Measurements from ENCODE around the gene OR1D2. TPM values are rescaled to one million over a fixed set of nuclear protein-coding genes. Genes with fewer than 3 reads are reported as not detected.
A peak's percentile ranks its signal among the peaks of the same experiment; 100 is the strongest.
"Not testable (repeated sequence)": the region's sequence is repeated elsewhere in the genome, so short reads cannot be mapped to it uniquely, and the experiment has no call there.

OR1D2 gene, protein sequence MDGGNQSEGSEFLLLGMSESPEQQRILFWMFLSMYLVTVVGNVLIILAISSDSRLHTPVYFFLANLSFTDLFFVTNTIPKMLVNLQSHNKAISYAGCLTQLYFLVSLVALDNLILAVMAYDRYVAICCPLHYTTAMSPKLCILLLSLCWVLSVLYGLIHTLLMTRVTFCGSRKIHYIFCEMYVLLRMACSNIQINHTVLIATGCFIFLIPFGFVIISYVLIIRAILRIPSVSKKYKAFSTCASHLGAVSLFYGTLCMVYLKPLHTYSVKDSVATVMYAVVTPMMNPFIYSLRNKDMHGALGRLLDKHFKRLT
- total RNA-seq (2014; rRNA removed; shearing (Covaris generic)): not detected in 2 replicates
- polyA plus RNA-seq (2015; cell fraction: cytosol; rRNA removed): not detected in 2 replicates
- polyA plus RNA-seq (2015; cell fraction: nucleus; rRNA removed): not detected in 2 replicates

DNA sequence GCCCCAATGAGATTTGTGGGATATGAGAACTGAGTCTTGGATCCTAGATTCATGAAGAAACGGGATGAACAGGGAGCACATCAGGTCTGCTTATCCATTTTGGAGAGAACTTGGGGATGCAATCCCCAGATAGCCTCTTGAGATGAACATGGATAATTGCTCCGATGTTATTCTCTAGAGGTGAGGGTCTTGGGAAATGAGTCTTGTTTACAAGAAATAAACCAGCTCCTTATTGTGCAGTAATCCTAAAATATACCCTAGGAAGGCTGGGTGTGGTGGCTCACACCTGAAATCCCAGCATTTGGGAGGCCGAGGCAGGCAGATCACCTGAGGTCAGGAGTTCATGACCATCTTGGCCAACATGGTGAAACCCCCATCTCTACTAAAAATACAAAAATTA lies at the start of gene OR1D2:
OR1D2 (minus strand) TSS at position 101 of the 400 bp plus-strand sequence. CDS start 11,426 bp downstream, outside the sequence.
- in situ Hi-C loops (cut with HindIII; ENCODE audit: low pct_unique_long_range_greater_than_20kb, low sequenced_read_pairs): no loop called here
- no peak for DNase-seq (ENCODE audit: low read depth, low spot score)

DNA sequence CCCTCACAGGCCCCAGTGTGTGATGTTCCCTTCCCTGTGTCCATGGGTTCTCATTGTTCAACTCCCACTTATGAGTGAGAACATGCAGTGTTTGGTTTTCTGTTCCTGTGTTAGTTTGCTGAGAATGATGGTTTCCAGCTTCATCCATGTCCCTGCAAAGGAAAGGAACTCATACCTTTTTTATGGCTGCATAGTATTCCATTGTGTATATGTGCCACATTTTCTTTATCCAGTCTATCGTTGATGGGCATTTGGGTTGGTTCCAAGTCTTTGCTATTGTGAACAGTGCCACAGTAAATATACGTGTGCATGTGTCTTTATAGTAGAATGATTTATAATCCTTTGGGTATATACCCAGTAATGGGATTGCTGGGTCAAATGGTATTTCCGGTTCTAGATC lies 33.3 kb upstream of the OR1D2 start:
- in situ Hi-C loops (cut with HindIII; ENCODE audit: low pct_unique_long_range_greater_than_20kb, low sequenced_read_pairs); DNase-seq (ENCODE audit: low read depth, low spot score): not testable (repeated sequence)

DNA sequence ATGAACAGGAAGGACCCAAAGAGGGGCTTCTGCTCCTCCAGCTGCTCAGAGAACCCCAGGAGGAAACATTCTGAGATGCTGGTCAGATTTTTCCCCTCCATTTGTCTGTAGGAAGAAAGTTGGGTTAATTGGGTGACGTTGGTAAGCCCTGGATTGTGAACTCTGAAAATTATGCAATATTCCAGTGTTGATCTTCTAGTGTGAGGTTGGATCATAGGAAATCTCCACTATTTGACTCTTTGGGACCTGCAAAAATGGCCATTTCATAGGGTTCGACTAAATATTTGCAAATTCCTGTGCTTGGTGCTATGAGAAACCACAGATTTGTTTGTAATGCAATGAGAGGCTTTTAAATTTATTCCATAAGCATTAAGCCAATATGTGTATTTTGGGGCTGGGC lies 23.2 kb upstream of the OR1D2 start, which contains the start of gene OR1G1:
OR1G1 (minus strand) TSS at position 101 of the 400 bp plus-strand sequence; CDS start at position 101, 0 bp downstream.
- no peak for DNase-seq (ENCODE audit: low read depth, low spot score)
- in situ Hi-C loops (cut with HindIII; ENCODE audit: low pct_unique_long_range_greater_than_20kb, low sequenced_read_pairs): no loop called here

DNA sequence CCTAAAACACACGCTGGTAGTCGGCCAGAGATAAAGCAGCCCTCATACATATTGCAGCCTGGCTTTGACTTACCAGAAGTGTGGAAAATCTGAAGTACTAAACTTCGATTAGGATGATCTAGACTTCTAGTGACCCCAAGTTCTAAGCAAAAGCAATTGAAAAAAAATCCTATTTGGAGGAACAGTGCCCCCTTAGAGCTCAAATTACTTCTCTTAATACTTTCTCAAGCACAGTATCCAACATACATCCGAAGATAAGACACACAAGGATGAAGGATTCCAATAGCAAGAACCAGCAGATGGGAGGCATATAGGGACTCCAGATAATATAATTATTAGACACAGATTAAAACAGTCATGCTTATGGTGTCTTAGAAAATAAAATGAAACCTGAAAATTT lies 30.4 kb downstream of the OR1D2 start:
- DNase-seq (ENCODE audit: low read depth, low spot score); in situ Hi-C loops (cut with HindIII; ENCODE audit: low pct_unique_long_range_greater_than_20kb, low sequenced_read_pairs): not testable (repeated sequence)

DNA sequence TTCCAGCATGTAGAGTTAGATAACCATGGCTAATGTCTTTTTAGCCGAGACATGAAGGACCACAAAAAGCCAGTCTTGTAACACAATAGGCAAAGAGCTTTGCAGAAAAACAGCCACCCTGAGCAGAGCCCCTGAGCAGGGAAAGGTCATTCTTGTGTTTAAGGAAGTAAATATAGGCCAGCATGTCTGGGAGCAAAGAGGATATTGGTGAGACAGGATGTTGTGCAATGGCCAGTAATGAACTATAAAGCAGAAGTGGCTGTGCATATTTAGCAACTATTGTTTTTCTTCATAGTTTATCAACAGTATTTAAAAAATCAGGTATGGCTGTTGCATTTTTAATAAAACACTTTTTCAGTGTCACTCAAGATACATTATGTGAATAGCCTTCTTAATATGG lies 39.0 kb downstream of the OR1D2 start:
- not testable (repeated sequence) for DNase-seq (ENCODE audit: low read depth, low spot score)

DNA sequence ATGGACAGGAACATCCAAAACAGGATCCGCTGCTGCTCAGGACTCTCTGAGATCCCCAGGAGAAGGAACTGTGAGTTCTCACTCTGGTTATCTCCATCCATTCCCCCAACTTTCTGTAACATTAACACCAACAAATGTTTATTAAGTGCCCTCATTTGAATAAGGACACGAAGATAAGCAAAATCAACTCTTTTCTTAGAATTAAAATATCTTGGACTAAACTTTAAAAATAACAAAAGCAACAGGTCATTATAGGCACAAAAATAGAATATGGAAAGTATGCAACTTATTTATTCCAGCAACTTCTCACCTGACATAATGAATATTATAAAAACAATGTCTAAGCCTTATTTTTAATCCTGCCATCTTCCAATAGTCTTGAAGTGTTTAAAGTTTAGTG lies 40.7 kb downstream of the OR1D2 start, which contains the start of gene OR1D5:
OR1D5 (minus strand) TSS at position 101 of the 400 bp plus-strand sequence; CDS start at position 101, 0 bp downstream.
- DNase-seq (ENCODE audit: low read depth, low spot score); in situ Hi-C loops (cut with HindIII; ENCODE audit: low pct_unique_long_range_greater_than_20kb, low sequenced_read_pairs): not testable (repeated sequence)

More for the DNA sequence above, 39.0 kb downstream of the OR1D2 start:
- in situ Hi-C loops (cut with HindIII; ENCODE audit: low pct_unique_long_range_greater_than_20kb, low sequenced_read_pairs): not testable (repeated sequence)

DNA sequence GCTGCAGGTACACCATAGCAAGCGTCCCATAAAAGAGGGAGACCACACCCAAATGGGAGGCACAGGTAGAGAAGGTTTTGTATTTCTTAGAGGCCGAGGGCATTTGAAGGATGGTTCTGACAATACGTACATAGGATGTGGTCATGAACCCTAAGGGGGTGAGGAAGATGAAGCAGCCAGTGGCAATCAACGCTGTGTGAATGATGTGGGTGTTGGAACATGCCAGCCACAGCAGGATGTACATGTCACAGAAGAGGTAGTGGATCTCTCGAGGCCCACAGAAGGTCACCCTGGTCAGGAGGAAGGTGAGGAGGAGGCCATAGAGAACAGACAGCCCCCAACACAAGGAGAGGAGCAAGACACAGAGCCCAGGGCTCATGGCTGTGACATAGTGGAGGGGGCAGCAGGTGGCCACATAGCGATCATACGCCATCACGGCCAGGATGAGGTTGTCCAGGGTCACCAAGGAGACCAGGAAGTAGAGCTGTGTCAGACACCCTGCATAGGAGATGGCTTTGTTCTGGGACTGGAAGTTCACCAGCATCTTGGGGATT lies 41.3 kb downstream of the OR1D2 start:
- DNase-seq (ENCODE audit: low read depth, low spot score); in situ Hi-C loops (cut with HindIII; ENCODE audit: low pct_unique_long_range_greater_than_20kb, low sequenced_read_pairs): not testable (repeated sequence)

DNA sequence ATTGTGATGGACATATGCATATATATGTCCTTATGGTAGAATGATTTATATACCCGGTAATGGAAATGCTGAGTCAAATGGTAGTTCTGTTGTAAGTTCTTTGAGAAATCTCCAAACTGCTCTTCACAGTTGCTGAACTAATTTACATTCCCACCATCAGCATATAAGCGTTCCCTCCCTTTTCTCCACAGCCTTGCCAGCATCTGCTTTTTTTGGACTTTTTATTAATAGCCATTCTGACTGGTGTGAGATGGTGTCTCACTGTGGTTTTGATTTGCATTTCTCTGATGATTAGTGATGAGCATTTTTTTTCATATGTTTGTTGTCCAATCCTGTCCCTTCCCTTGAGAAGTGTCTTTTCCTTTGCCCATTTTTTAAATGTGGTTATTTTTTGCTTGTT lies 49.4 kb downstream of the OR1D2 start:
- DNase-seq (ENCODE audit: low read depth, low spot score); in situ Hi-C loops (cut with HindIII; ENCODE audit: low pct_unique_long_range_greater_than_20kb, low sequenced_read_pairs): not testable (repeated sequence)

DNA sequence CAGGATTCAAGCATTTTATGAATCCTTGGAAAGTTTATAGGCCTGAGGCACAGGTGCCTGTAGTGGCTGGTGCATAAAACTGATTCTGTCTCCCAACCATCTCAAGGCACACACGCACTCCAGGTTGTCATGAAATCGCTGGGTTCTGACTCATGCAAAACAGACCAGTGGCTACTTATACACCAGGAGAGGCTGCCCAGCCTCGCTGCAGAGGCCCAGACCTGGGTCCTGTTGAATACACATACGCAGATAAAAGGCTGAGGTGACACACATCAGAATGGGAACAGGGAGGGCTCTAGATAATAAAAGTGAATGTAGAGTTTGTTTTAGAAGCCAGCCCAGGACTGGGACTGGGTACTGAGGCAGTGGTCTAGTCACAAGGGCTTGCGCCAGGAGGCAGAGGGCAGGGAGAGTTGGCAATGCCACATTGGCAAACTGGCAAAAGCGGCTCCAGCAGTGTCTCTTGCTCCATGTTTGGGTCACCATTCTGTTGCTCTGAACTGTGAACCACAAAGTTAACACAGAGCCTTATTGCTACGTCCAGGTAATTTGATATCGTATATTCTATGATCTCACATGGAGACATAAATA lies 54.4 kb downstream of the OR1D2 start:
- DNase-seq (ENCODE audit: low read depth, low spot score): no peak
- in situ Hi-C loops (cut with HindIII; ENCODE audit: low pct_unique_long_range_greater_than_20kb, low sequenced_read_pairs): no loop called here

DNA sequence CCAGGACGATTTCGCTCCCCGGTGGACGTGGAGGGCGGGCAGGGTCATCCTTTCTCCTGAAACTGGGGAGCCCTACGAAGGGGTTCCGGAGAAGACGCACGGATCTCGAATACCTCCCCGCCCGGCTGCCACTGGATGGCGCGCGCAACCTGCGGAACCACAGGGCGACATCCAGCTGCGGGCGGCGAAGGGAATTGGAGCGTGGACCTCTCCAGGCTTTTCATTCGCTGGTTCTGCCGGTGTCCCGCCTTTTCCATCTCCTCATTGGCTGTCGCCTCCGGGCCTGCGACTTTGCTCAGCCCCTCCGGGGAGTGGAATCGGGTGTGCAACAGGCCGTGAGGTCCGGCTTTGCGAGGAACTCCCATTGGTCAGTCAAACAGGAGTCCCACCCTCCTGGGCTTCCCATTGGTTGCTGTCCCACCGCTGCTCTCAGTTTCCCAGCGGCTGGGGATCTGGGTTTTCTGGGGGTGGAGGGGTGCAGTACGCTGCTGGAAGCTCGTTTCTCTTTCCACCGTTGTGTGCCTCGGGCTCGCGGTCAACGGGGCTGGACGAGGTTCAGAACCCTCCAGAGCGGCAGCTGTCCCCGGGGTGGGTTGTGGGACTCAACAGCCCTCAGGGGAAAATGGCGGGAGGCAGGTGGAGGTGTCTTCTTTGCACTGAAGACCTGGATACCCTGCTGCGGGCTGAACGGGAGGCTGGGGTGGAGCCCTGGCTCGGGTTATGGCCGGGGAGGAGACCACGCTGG lies 55.3 kb downstream of the OR1D2 start:
- in situ Hi-C loops (cut with HindIII; ENCODE audit: low pct_unique_long_range_greater_than_20kb, low sequenced_read_pairs): no loop called here
- DNase-seq (ENCODE audit: low read depth, low spot score): peak; percentile 98

DNA sequence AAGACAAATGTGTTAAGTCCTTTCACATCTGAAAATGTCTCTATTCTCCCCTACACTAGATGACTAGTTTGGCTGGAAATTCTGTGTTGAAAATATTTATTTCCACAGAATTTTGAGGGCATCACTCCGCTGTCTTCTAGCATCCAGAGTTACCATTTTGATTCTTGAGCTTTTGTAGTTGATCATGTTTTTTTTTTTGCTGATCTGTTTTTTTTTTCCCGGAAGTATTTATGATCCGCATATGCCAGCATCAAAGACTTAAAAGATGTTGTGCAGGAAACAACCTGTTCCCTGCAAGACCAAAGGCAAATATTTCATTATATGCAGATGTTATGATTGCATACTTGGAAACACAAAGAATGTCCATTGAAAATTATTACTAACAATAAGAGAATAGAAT lies 57.5 kb downstream of the OR1D2 start:
- no peak for DNase-seq (ENCODE audit: low read depth, low spot score)
- in situ Hi-C loops (cut with HindIII; ENCODE audit: low pct_unique_long_range_greater_than_20kb, low sequenced_read_pairs): no loop called here

DNA sequence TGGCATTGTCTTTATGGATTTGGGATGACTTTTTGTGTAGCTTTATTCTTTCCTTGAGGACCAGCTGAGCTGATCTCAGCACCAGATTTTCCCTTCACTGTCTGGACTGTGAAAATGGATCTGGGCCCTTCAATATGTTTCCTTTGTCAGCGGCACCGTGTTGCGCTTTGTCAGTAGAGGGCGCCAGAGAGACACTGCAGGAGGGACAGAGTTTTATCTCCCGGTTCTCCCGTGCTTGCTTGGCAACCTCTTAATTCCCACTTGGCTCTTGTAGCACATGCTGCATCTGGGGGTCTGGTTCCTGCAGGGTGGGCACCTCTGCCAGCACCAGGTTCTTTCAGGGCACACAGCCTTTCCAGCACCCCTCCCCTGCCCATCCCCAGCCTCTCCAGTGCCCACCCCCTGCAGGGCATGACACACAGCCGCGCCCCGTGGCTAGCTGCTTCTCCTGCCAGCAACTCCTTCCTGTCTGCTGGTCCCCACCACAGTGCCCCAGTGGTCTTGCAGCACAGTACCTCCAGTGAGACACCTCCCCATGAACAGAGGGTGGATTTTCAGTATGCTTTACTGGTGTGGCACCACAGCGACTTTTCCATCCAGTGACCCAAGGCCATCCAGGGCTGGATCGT lies 60.4 kb downstream of the OR1D2 start:
- peak; percentile 40 for DNase-seq (ENCODE audit: low read depth, low spot score)
- in situ Hi-C loops (cut with HindIII; ENCODE audit: low pct_unique_long_range_greater_than_20kb, low sequenced_read_pairs): no loop called here

DNA sequence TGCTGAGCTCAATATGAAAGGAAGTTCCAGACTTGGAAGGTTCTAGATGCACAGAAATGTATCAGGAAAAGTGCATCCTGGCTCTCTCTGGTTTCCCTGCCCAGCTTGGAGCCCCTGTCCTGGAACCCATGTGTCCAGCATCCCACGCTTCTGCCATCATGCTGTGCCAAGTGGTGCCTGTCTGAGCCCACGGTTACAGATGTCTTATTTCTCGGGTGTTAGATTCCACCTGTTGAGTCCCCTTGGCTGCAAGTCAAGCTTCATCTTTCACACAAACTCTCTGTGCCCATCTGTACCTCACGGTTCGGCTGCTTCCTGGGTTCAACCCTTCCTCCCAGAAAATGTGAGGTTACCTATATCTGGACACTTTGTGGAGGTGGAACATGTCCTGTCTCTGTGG lies 63.3 kb downstream of the OR1D2 start:
- in situ Hi-C loops (cut with HindIII; ENCODE audit: low pct_unique_long_range_greater_than_20kb, low sequenced_read_pairs): no loop called here
- DNase-seq (ENCODE audit: low read depth, low spot score): no peak

DNA sequence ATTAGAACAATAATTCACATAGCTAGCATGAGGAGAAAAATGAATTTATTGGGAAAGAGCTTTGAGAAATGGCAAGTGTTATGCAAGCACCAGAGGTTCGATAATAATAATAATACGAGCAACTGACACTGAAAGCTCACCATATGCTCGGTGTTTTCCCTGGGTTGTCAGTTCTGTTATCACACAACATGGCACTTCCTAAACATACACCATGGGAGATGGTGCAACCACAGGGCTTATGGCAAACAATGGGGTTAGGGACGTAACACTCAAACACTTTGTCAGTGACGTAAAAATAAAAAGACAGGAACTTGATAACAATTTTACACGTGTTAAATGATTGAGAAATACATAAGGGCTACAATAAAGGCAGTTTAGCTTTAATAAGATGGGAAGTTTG lies 64.5 kb downstream of the OR1D2 start:
- DNase-seq (ENCODE audit: low read depth, low spot score): no peak
- in situ Hi-C loops (cut with HindIII; ENCODE audit: low pct_unique_long_range_greater_than_20kb, low sequenced_read_pairs): no loop called here

DNA sequence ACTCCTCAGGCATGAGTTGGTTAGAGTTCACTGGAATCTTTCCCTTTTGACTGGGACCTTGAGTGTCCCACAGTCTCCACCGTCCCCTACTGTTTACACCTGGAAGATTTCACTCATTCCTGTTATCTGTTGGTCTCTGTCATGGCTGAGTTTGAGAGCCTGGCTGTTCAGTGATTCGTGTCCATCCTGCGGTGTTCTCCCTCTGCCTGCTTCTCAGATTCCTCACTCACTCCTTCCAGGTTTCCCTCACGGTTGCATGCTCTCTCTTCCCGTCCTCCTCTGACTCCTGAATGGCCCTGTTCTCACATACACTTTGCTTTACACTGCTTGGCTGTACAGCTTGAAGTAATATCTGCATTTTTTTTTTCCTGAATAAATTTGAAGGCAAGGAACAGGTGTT lies 65.3 kb downstream of the OR1D2 start:
- in situ Hi-C loops (cut with HindIII; ENCODE audit: low pct_unique_long_range_greater_than_20kb, low sequenced_read_pairs): no loop called here
- no peak for DNase-seq (ENCODE audit: low read depth, low spot score)
